Thyroid gland (tissue), 4 donors: ENCODE results near the gene NAGA. TPM values are rescaled to one million over a fixed set of nuclear protein-coding genes. Genes with fewer than 3 reads are reported as not detected.
A peak's percentile ranks its signal among the peaks of the same experiment; 100 is the strongest.
"Not testable (repeated sequence)": the region's sequence is repeated elsewhere in the genome, so short reads cannot be mapped to it uniquely, and the experiment has no call there.

Source experiments
- DNase-seq, 2 donors: peaks; one replicate each; pipeline ENCODE4 v3.0.0-alpha.2; 2019
- H3K27ac ChIP-seq, 3 donors: fragments of 200-600 bp; sonication (generic); 1 replicate in 2 of 3; 2 replicates in 1 of 3; pipeline ENCODE4 v1.5.1; 2016 to 2019; ENCODE audit warnings: mild to moderate bottlenecking in 1 of 3, moderate library complexity in 1 of 3
- H3K27me3 ChIP-seq: fragments of 200-600 bp; sonication (generic); one replicate; pipeline ENCODE4 v1.5.1; 2019
- H3K36me3 ChIP-seq, 2 donors: fragments of 200-600 bp; sonication (generic); one replicate each; pipeline ENCODE4 v1.5.1; 2016 to 2019
- H3K4me1 ChIP-seq, 2 donors: fragments of 200-600 bp; sonication (generic); one replicate each; pipeline ENCODE4 v1.5.1; 2017 to 2019
- H3K4me3 ChIP-seq, 3 donors: fragments of 200-600 bp; sonication (generic); replicated peaks in 1 of 3; 1 replicate in 2 of 3; 2 replicates in 1 of 3; pipeline ENCODE4 v1.5.1; 2016; ENCODE audit warnings: mild to moderate bottlenecking in 1 of 3
- H3K9me3 ChIP-seq: fragments of 200-600 bp; sonication (generic); one replicate; pipeline ENCODE4 v1.5.1; 2017
- POLR2A ChIP-seq, 2 donors: fragments of 450-650 bp; IDR thresholded peaks; one replicate each; pipeline ENCODE4 v1.6.1; 2017; ENCODE audit warnings: antibody characterized with exemption in 2 of 2, mild to moderate bottlenecking in 2 of 2, moderate library complexity in 1 of 2
- WGBS, 2 donors: methylation state at CpG; one replicate each; pipeline ENCODE4 v1.1.5; 2017; 5-methylcytosine and 5-hydroxymethylcytosine counted together
- intact Hi-C: fragments of 100-400 bp; cut with DNase I; formaldehyde crosslinking; loops from one replicate; pipeline ENCODE4 v1.15.1; 2023
- total RNA-seq, 4 donors: library from RNA; depleted of rRNA; stranded (reverse); fragments of >200 nt; gene quantifications; one replicate each; pipeline ENCODE4 v1.2.3, GENCODE V29; 2016
- TF ChIP-seq, protein P1 (sequence below), 6 experiments: fragments of 200-600 bp in 3 of 6; fragments of 450-650 bp in 3 of 6; sonication (generic) in 3 of 6; IDR thresholded peaks; one replicate each; pipeline ENCODE4 v1.5.1; 2016 to 2019; ENCODE audit warnings: antibody characterized with exemption in 6 of 6, mild to moderate bottlenecking in 2 of 6, inconsistent platforms in 1 of 6, moderate library complexity in 1 of 6

The NAGA gene
- total RNA-seq, 4 donors from 2014 or later, result 36.8 to 40.9 (median 38.0) TPM

DNA sequence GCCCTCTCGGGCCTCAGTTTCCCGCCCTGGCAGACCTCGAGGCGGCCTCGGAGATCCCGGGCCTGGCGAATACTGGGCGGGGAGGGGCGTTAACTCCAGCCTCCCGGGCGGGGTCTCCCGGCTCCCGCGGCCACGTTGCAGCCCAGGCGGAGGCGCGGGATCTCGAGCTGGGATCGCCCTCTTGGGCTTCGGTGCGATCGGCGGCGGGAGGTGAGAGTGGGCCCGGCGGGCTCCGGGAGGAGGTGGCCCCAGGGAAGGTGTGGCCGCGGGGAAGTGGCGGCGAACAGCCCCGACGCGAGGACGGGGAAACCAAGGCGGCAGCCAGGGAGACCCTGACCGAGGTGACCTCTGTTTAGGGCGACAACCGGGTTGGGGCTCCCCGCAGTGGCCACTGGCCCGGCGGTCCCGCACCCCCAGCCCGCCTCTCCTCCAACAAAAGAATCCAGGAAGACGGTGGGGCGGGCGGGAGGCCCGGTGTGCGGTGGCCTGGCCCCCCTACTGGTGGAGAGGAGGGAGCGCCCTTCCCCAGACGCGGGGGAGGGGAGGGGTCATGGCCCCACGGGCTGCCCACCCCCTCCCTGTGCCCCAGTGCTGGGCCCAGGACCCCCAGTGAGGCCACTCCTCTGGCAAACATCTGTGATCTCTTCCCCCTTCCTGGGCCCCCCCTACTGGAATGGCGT lies 3.7 kb upstream of the NAGA start, which contains the start of gene PHETA2:
Gene PHETA2, plus strand, starts transcription at position 117 of the 680 bp plus-strand sequence. CDS start 3,046 bp downstream, outside the sequence.
- DNase-seq, result peak; percentile 45
- peaks cover 35 to 47% of the 10 kb centered on the region in 2 donors for H3K4me1 ChIP-seq
- 1 to 18% methylated on average over 2 to 16 of the region's 55 CpGs for WGBS, 2 donors
- H3K27ac ChIP-seq, result peak within 1 kb of the TSS; percentile 73 to 89 (median 87)
- no peak for TF ChIP-seq POLR2A (IDR thresholded peaks at IDR 0.05)
- TF ChIP-seq, protein P1, sequence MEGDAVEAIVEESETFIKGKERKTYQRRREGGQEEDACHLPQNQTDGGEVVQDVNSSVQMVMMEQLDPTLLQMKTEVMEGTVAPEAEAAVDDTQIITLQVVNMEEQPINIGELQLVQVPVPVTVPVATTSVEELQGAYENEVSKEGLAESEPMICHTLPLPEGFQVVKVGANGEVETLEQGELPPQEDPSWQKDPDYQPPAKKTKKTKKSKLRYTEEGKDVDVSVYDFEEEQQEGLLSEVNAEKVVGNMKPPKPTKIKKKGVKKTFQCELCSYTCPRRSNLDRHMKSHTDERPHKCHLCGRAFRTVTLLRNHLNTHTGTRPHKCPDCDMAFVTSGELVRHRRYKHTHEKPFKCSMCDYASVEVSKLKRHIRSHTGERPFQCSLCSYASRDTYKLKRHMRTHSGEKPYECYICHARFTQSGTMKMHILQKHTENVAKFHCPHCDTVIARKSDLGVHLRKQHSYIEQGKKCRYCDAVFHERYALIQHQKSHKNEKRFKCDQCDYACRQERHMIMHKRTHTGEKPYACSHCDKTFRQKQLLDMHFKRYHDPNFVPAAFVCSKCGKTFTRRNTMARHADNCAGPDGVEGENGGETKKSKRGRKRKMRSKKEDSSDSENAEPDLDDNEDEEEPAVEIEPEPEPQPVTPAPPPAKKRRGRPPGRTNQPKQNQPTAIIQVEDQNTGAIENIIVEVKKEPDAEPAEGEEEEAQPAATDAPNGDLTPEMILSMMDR (IDR thresholded peaks at IDR 0.05), result peak in 4 of 6 experiments; percentile 14 to 37 (median 32)
- peaks cover 0 to 5% of the 10 kb centered on the region in 2 donors for H3K36me3 ChIP-seq
- H3K4me3 ChIP-seq, result peak within 1 kb of the TSS; percentile 22 to 61 (median 37)
- intact Hi-C loops, result loop anchor here (10.0 kb wide), 1 partner anchor 119 kb away; the partner anchor contains the start of gene SMIM45
- no peaks in the 10 kb centered on the region for H3K27me3 ChIP-seq
- H3K9me3 ChIP-seq, result no peaks in the 10 kb centered on the region

DNA sequence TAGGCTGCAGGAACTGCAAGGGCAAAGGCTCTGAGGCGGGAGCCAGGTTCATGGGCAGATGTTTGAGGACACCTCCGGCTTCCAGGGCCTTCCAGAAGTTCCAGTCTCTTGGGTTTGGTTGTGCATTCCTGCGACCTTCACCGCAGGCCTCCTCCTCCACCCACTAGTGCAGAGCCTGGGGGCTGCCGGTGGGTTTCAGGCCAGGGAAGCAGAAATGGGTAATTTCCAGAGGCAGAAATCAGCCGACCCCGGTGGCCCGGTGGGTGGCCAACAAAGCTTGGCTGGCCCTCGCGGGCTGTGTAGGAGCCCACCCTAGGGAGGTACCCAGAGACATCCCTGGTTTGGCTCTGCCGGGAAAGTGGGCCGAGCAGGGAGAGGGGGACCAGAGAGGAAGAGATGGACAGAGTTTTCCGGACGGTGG lies 3.0 kb upstream of the NAGA start:
- peaks cover 0 to 5% of the 10 kb centered on the region in 2 donors for H3K36me3 ChIP-seq
- 68 to 75% methylated on average over 14 of the region's 14 CpGs for WGBS, 2 donors
- H3K27me3 ChIP-seq, result no peaks in the 10 kb centered on the region
- peaks cover 29 to 41% of the 10 kb centered on the region in 2 donors for H3K4me1 ChIP-seq
- H3K27ac ChIP-seq, result peak overlapping the region in 2 of 3 donors; percentile 87 to 89
- TF ChIP-seq, protein P1 (IDR thresholded peaks at IDR 0.05), result no peak
- no peak for TF ChIP-seq POLR2A (IDR thresholded peaks at IDR 0.05)
- intact Hi-C loops, result loop anchor here (10.0 kb wide), 1 partner anchor 119 kb away; the partner anchor contains the start of gene SMIM45
- DNase-seq, result no peak
- H3K9me3 ChIP-seq, result no peaks in the 10 kb centered on the region
- H3K4me3 ChIP-seq, result peak overlapping the region in 1 of 3 donors; percentile 61

DNA sequence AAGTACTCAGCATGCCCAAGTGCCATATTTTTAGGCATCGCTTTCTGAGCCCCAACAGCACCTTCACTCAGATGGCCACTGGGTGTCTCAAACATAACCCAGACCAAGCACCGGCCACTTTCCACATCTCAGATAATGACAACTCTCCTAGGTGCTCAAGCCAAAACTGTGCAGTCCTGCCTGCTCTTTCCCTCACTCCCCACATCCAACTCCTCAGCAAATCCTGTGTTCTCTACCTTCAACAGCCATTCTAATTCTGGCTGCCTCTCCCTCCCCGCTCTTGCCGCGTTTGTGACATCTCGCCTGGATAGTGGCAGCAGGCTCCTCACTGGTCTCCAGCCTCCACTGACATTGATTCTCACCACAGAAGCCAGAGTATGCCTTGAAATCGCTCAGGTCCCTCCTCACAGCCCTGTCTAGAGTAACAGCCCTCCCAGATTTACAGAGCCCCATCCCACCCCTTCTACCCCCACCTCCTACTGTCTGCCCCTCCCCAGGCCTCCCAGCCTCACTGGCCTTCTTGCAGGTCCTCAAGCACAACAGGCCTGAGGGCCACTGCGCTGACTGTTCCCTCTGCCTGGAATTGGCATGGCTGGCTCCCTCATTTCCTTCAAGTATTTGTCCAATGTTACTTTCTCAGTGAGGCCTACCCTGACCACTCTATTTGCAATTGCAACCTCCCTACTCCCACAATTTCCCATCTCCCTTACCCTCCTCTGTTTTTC lies 2.2 kb upstream of the NAGA start:
- H3K4me3 ChIP-seq, result no peak overlapping the region
- peaks cover 0 to 5% of the 10 kb centered on the region in 2 donors for H3K36me3 ChIP-seq
- WGBS, 2 donors, result 82 to 85% methylated on average over 8 of the region's 8 CpGs
- TF ChIP-seq, protein P1 (IDR thresholded peaks at IDR 0.05), result no peak
- no peak for TF ChIP-seq POLR2A (IDR thresholded peaks at IDR 0.05)
- H3K4me1 ChIP-seq, result peaks cover 25 to 33% of the 10 kb centered on the region in 2 donors
- H3K27ac ChIP-seq, result no peak overlapping the region
- H3K27me3 ChIP-seq, result no peaks in the 10 kb centered on the region
- intact Hi-C loops, result loop anchor here (10.0 kb wide), 1 partner anchor 118 kb away; the partner anchor contains the start of gene SMIM45
- no peaks in the 10 kb centered on the region for H3K9me3 ChIP-seq
- no peak for DNase-seq

DNA sequence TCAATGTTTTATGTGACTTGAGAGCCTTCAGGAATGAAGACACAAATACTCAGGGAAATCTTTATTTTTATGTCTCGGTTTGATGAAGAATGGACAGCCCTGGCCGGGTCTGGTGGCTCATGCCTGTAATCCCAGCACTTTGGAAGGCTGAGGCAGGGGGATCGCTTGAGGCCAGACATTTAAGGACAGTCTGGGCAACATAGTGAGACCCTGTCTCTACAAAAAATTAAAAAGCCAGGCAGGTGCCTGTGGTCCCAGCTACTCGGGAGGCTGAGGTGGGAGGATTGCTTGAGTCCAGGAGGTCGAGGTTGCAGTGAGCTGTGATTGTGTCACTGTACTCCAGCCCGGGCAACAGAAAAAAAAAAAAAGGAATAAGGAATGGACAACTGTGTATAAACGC lies 896 bp upstream of the NAGA start:
- intact Hi-C loops, result loop anchor here (10.0 kb wide), 1 partner anchor 117 kb away; the partner anchor contains the start of gene SMIM45
- not testable (repeated sequence) for H3K4me3 ChIP-seq, H3K27me3 ChIP-seq, H3K9me3 ChIP-seq, DNase-seq
- Histone ChIP-seq H3K4me1 (peaks cover 25 to 31% of the 10 kb centered on the region in 2 donors), H3K36me3 (peaks cover 0 to 12% of the 10 kb centered on the region in 2 donors), H3K27ac (peak overlapping the region in 2 of 3 donors; percentile 56 to 84)
- 80 to 84% methylated on average over 7 of the region's 7 CpGs for WGBS, 2 donors

DNA sequence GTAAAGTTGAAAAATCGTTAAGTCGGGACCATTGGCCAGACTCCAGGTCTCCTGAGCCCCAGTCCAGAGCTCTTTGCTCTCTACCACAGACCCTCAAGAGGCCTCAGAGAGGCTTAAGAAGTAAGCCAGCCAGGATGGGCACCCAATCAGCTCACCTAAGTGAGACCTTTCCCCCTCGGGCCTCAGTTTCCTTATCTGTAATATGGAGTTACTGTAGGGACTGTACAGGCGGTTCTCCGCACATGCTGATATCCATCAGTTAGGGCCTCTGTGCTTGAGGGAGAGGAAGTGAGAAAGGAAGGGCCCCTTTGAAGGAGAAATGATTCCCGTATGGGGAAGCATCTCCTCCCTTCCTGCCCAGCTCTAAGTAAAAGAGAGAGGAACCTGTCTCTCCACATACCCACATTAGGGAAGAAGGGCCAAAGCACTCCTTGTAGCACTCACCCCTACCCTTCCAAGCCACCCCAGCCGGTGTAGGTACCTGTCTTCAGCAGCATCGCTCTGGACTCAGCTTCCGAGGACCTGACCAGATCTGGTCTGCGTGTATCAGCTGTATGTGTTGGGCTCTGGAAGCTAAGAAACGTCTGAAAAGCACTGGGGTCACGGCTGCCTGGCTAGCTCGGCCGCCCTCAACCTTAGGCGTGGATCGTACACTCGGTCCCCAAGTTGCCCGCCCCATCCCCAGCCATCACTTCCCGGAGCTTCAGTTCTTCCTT lies 653 bp downstream of the NAGA start:
- intact Hi-C loops, result loop anchor here (10.0 kb wide), 1 partner anchor 115 kb away; the partner anchor contains the start of gene SMIM45
- no peaks in the 10 kb centered on the region for H3K9me3 ChIP-seq
- no peaks in the 10 kb centered on the region for H3K27me3 ChIP-seq
- WGBS, 2 donors, result 28 to 30% methylated on average over 10 to 11 of the region's 19 CpGs
- H3K36me3 ChIP-seq, result peaks cover 0 to 8% of the 10 kb centered on the region in 2 donors
- H3K4me1 ChIP-seq, result peaks cover 22 to 26% of the 10 kb centered on the region in 2 donors
- DNase-seq, result no peak
- TF ChIP-seq POLR2A (IDR thresholded peaks at IDR 0.05), result no peak
- TF ChIP-seq, protein P1 (IDR thresholded peaks at IDR 0.05), result no peak
- peak overlapping the region; percentile 44 to 84 (median 56) for H3K27ac ChIP-seq
- peak overlapping the region; percentile 11 to 42 (median 35) for H3K4me3 ChIP-seq
